OCI-LY7 (cell line): ENCODE data around the gene BACH2. TPM values are rescaled to one million over a fixed set of nuclear protein-coding genes. Genes with fewer than 3 reads are reported as not detected.

Source experiments
- BruUV-seq: library from RNA; stranded (reverse); fragments of 400-500 nt; replicated peaks from 2 replicates; lab custom pipeline; 2021; lab: Mats Ljungman, UMichigan
- CTCF ChIA-PET: fragments of 300-600 bp; sonication (Branson Sonifier 250); formaldehyde crosslinking; loops from one replicate; lab custom pipeline; 2022; ENCODE audit warnings: antibody characterized with exemption; ENCODE audit not compliant: unreplicated experiment; lab: Charles Lee
- POLR2A ChIA-PET: fragments of 300-600 bp; sonication (Branson Sonifier 250); formaldehyde crosslinking; loops from one replicate; lab custom pipeline; 2022; ENCODE audit warnings: antibody characterized with exemption; lab: Charles Lee
- DNase-seq: peaks from one replicate; pipeline ENCODE4 v3.0.0-alpha.2; 2015; ENCODE audit warnings: low spot score
- H2AFZ ChIP-seq: fragments of 200-600 bp; sonication (generic), shearing (Covaris generic); 2 replicates; pipeline ENCODE4 v1.6.1; 2014; ENCODE audit warnings: mild to moderate bottlenecking, antibody characterized with exemption, low read length, moderate library complexity
- H3K27ac ChIP-seq: fragments of 200-600 bp; sonication (generic); 2 replicates; pipeline ENCODE4 v1.5.1; 2014; ENCODE audit warnings: mixed run types, low read depth, mild to moderate bottlenecking, moderate library complexity, low read length, inconsistent platforms; ENCODE audit not compliant: poor library complexity, severe bottlenecking
- H3K36me3 ChIP-seq: fragments of 200-600 bp; sonication (generic); 2 replicates; pipeline ENCODE4 v1.6.1; 2014; ENCODE audit warnings: mild to moderate bottlenecking, antibody characterized with exemption, low read length, moderate library complexity, mixed read lengths; ENCODE audit not compliant: insufficient read depth
- H3K4me1 ChIP-seq: fragments of 200-600 bp; sonication (generic); 2 replicates; pipeline ENCODE4 v1.5.1; 2014; ENCODE audit warnings: mild to moderate bottlenecking, low read length; ENCODE audit not compliant: insufficient read depth, poor library complexity, severe bottlenecking
- H3K4me2 ChIP-seq: fragments of 200-600 bp; sonication (generic); 2 replicates; pipeline ENCODE4 v1.6.1; 2014; ENCODE audit warnings: mild to moderate bottlenecking, low read length
- H3K4me3 ChIP-seq: fragments of 200-600 bp; sonication (generic); 2 replicates; pipeline ENCODE4 v1.5.1; 2014; ENCODE audit warnings: mild to moderate bottlenecking, low read depth, low read length; ENCODE audit not compliant: poor library complexity, severe bottlenecking
- H3K79me2 ChIP-seq: fragments of 200-600 bp; sonication (generic); 2 replicates; pipeline ENCODE4 v1.6.1; 2016; ENCODE audit warnings: low read depth, mild to moderate bottlenecking, low read length, moderate library complexity, mixed read lengths; ENCODE audit not compliant: insufficient read depth
- H3K9me2 ChIP-seq: fragments of 200-600 bp; sonication (generic); 2 replicates; pipeline ENCODE4 v1.6.1; 2016; ENCODE audit warnings: mild to moderate bottlenecking, low read length, mixed read lengths; ENCODE audit not compliant: insufficient read depth
- H3K9me3 ChIP-seq: fragments of 200-600 bp; sonication (generic); 2 replicates; pipeline ENCODE4 v1.6.1; 2014; ENCODE audit warnings: mild to moderate bottlenecking, mixed run types, low read length, mixed read lengths
- H4K20me1 ChIP-seq: fragments of 200-600 bp; sonication (generic); 2 replicates; pipeline ENCODE4 v1.6.1; 2014; ENCODE audit warnings: mild to moderate bottlenecking, antibody characterized with exemption, low read length, moderate library complexity, mixed read lengths; ENCODE audit not compliant: insufficient read depth
- EZH2phosphoT487 ChIP-seq: fragments of 200-600 bp; sonication (generic); IDR thresholded peaks from 2 replicates; pipeline ENCODE4 v1.6.1; 2018; ENCODE audit warnings: low read depth, borderline replicate concordance, mild to moderate bottlenecking, mixed run types, antibody characterized with exemption, low read length, moderate library complexity, mixed read lengths
- intact Hi-C: fragments of 100-400 bp; cut with micrococcal nuclease; formaldehyde crosslinking; loops from one replicate; pipeline ENCODE4 v1.10.0; 2022; ENCODE audit not compliant: unreplicated experiment
- total RNA-seq, 2 experiments: library from RNA; depleted of rRNA in 1 of 2; stranded (reverse); fragments of >200 nt in 1 of 2; shearing (Covaris generic) in 1 of 2; gene quantifications; 2 replicates each; pipeline ENCODE4 v1.2.3, GENCODE V29; 2014 to 2022
- TF ChIP-seq, protein P1 (sequence below): fragments of 200-600 bp; sonication (generic); conservative IDR thresholded peaks from 2 replicates; pipeline ENCODE4 v1.5.1; 2014; ENCODE audit warnings: mild to moderate bottlenecking, antibody characterized with exemption, low read length, moderate library complexity, mixed read lengths

Gene BACH2
- total RNA-seq, 2 experiments from 2014 or later = 92.0 to 163 TPM

- CTCF ChIA-PET = interaction anchor here (0.5 kb wide), 1 partner anchor 33 kb away, joined by 3 read pairs; no protein-coding TSS in a partner anchor
- intact Hi-C loops = no loop called here
- H2AFZ ChIP-seq = no peak overlapping the region
- H3K9me2 ChIP-seq = no peaks in the 10 kb centered on the region
- no peak overlapping the region for H3K27ac ChIP-seq
- BruUV-seq = no TSS peak
- no peaks in the 10 kb centered on the region for H3K4me1 ChIP-seq
- no peaks in the 10 kb centered on the region for H3K9me3 ChIP-seq
- DNase-seq = no peak
- TF ChIP-seq EZH2phosphoT487 = no peak
- TF ChIP-seq, protein P1, sequence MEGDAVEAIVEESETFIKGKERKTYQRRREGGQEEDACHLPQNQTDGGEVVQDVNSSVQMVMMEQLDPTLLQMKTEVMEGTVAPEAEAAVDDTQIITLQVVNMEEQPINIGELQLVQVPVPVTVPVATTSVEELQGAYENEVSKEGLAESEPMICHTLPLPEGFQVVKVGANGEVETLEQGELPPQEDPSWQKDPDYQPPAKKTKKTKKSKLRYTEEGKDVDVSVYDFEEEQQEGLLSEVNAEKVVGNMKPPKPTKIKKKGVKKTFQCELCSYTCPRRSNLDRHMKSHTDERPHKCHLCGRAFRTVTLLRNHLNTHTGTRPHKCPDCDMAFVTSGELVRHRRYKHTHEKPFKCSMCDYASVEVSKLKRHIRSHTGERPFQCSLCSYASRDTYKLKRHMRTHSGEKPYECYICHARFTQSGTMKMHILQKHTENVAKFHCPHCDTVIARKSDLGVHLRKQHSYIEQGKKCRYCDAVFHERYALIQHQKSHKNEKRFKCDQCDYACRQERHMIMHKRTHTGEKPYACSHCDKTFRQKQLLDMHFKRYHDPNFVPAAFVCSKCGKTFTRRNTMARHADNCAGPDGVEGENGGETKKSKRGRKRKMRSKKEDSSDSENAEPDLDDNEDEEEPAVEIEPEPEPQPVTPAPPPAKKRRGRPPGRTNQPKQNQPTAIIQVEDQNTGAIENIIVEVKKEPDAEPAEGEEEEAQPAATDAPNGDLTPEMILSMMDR = no peak
- no peaks in the 10 kb centered on the region for H4K20me1 ChIP-seq
- peaks cover 61% of the 10 kb centered on the region for H3K36me3 ChIP-seq
- H3K4me2 ChIP-seq = no peak overlapping the region
- H3K79me2 ChIP-seq = no peaks in the 10 kb centered on the region
- POLR2A ChIA-PET = interaction anchor here (0.6 to 1.6 kb wide), 2 partner anchors 12 to 16 kb away, joined by 5 to 6 read pairs; no protein-coding TSS in a partner anchor
- no peak overlapping the region for H3K4me3 ChIP-seq
Observed at GRCh38 chr6:89977808-89978748, 318.6 kb downstream of the BACH2 start.

DNA sequence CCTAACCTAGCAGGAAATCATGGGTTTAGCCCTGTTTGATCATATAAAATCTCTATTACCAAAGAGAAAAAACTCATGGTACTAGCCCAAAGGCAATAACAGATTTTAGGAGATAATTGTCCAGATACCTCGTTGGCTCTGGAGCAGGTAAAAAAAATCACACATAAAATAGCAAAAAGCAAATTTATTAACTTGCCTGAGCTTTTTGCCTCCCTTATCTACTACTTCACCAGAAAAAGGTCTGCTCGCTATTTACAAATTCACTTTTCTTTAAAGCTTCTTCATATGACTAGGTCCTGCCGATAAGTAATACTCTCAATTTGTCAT lies 320.0 kb downstream of the BACH2 start:
- intact Hi-C loops = no loop called here

More for the DNA sequence above, 320.0 kb downstream of the BACH2 start:
- Histone ChIP-seq H4K20me1 (no peaks in the 10 kb centered on the region), H3K36me3 (peaks cover 61% of the 10 kb centered on the region), H3K4me3 (no peak overlapping the region), H3K79me2 (no peaks in the 10 kb centered on the region), H3K4me1 (no peaks in the 10 kb centered on the region), H3K27ac (no peak overlapping the region), H3K9me3 (no peaks in the 10 kb centered on the region), H2AFZ (no peak overlapping the region), H3K9me2 (no peaks in the 10 kb centered on the region), H3K4me2 (no peak overlapping the region)
- TF ChIP-seq, protein P1 = no peak
- TF ChIP-seq EZH2phosphoT487 = no peak
- DNase-seq = no peak
- BruUV-seq = no TSS peak
- ChIA-PET POLR2A (interaction anchor here (0.7 to 1.6 kb wide), 2 partner anchors 9 to 51 kb away, joined by 3 to 4 read pairs; no protein-coding TSS in a partner anchor), CTCF (no interaction called here)
